DND-41 (cell line): Measurements from ENCODE around the gene FTO.
A peak's percentile ranks its signal among the peaks of the same experiment; 100 is the strongest.

Source experiments
- ATAC-seq: fragments of 200-7000 bp; cut with Tn5 transposase; 3 replicates; pipeline ENCODE4 v1.9.1; 2021; ENCODE audit warnings: low read depth; ENCODE audit not compliant: insufficient read depth
- DNase-seq: peaks from one replicate; pipeline ENCODE4 v3.0.0-alpha.2; 2020
- H2AFZ ChIP-seq: 2 replicates; pipeline ENCODE4 v1.6.0; 2012; ENCODE audit warnings: low read depth, low read length
- H3K27ac ChIP-seq: 2 replicates; pipeline ENCODE4 v1.5.1; 2012; ENCODE audit warnings: low read length, inconsistent platforms
- H3K27me3 ChIP-seq: fragments of 200-600 bp; sonication (generic); 2 replicates; pipeline ENCODE4 v1.6.0; 2012; ENCODE audit warnings: low read length, mild to moderate bottlenecking, inconsistent platforms; ENCODE audit not compliant: insufficient read depth, poor library complexity
- H3K36me3 ChIP-seq: 2 replicates; pipeline ENCODE4 v1.5.1; 2012; ENCODE audit warnings: low read length, inconsistent platforms; ENCODE audit not compliant: insufficient read depth
- H3K4me1 ChIP-seq: 2 replicates; pipeline ENCODE4 v1.5.1; 2012; ENCODE audit warnings: mild to moderate bottlenecking, low read length; ENCODE audit not compliant: insufficient read depth
- H3K4me2 ChIP-seq: 2 replicates; pipeline ENCODE4 v1.6.0; 2012; ENCODE audit warnings: mild to moderate bottlenecking, moderate library complexity, low read length, inconsistent platforms; ENCODE audit not compliant: insufficient read depth
- H3K4me3 ChIP-seq, 2 experiments: fragments of 200-600 bp in 1 of 2; shearing (Covaris generic) in 1 of 2; 2 replicates each; pipeline ENCODE4 v1.5.1; 2012 to 2016; ENCODE audit warnings: inconsistent platforms in 2 of 2, low read length in 2 of 2, mild to moderate bottlenecking in 2 of 2, low read depth in 1 of 2, moderate library complexity in 1 of 2
- H3K79me2 ChIP-seq: 2 replicates; pipeline ENCODE4 v1.6.0; 2012; ENCODE audit warnings: low read length, inconsistent platforms; ENCODE audit not compliant: insufficient read depth
- H3K9ac ChIP-seq: 2 replicates; pipeline ENCODE4 v1.6.0; 2012; ENCODE audit warnings: low read depth, mild to moderate bottlenecking, inconsistent platforms, low read length, moderate library complexity
- H3K9me3 ChIP-seq: 2 replicates; pipeline ENCODE4 v1.5.1; 2012; ENCODE audit warnings: low read length, moderate library complexity, mild to moderate bottlenecking, inconsistent platforms; ENCODE audit not compliant: insufficient read depth, severe bottlenecking
- H4K20me1 ChIP-seq: 2 replicates; pipeline ENCODE4 v1.6.0; 2012; ENCODE audit warnings: low read length; ENCODE audit not compliant: insufficient read depth
- CTCF ChIP-seq: IDR thresholded peaks from 2 replicates; pipeline ENCODE4 v1.5.1; 2012; ENCODE audit warnings: borderline replicate concordance, low read length, moderate library complexity, mild to moderate bottlenecking; ENCODE audit not compliant: poor library complexity, severe bottlenecking; ENCODE audit errors: extremely low read depth
- EZH2 ChIP-seq: IDR thresholded peaks from 3 replicates; pipeline ENCODE4 v1.6.1; 2012; ENCODE audit warnings: borderline replicate concordance, low read depth, mild to moderate bottlenecking, moderate library complexity, low read length, inconsistent platforms; ENCODE audit not compliant: severe bottlenecking

Gene FTO

GRCh38 chr16:54076006-54076504 is 372.1 kb downstream of the FTO start:
- ATAC-seq: no peak
- H3K79me2 ChIP-seq: no peaks in the 10 kb centered on the region
- no peak overlapping the region for H3K9ac ChIP-seq
- H3K9me3 ChIP-seq: no peaks in the 10 kb centered on the region
- no peaks in the 10 kb centered on the region for H3K27me3 ChIP-seq
- no peak overlapping the region for H2AFZ ChIP-seq
- no peak overlapping the region for H3K27ac ChIP-seq
- no peak for TF ChIP-seq EZH2
- TF ChIP-seq CTCF: no peak
- no peak overlapping the region for H3K4me2 ChIP-seq
- DNase-seq: no peak
- H3K36me3 ChIP-seq: no peaks in the 10 kb centered on the region
- H3K4me3 ChIP-seq: no peak overlapping the region
- no peaks in the 10 kb centered on the region for H4K20me1 ChIP-seq
- peaks cover 29% of the 10 kb centered on the region for H3K4me1 ChIP-seq

GRCh38 chr16:54077050-54077821 is 373.3 kb downstream of the FTO start:
- Histone ChIP-seq H3K4me3 (no peak overlapping the region), H3K4me2 (no peak overlapping the region)

GRCh38 chr16:54080524-54081008 is 376.6 kb downstream of the FTO start:
- TF ChIP-seq EZH2 (no peak), CTCF (no peak)
- H4K20me1 ChIP-seq: no peaks in the 10 kb centered on the region
- peaks cover 11% of the 10 kb centered on the region for H3K4me1 ChIP-seq
- H2AFZ ChIP-seq: no peak overlapping the region
- no peak for DNase-seq
- no peak for ATAC-seq
- no peaks in the 10 kb centered on the region for H3K27me3 ChIP-seq
- no peaks in the 10 kb centered on the region for H3K79me2 ChIP-seq
- H3K9me3 ChIP-seq: no peaks in the 10 kb centered on the region
- no peak overlapping the region for H3K4me3 ChIP-seq
- H3K4me2 ChIP-seq: no peak overlapping the region
- H3K27ac ChIP-seq: no peak overlapping the region; the same call in 1 of the 2 replicates
- H3K9ac ChIP-seq: no peak overlapping the region
- no peaks in the 10 kb centered on the region for H3K36me3 ChIP-seq

More at GRCh38 chr16:54077050-54077821, 373.3 kb downstream of the FTO start:
- DNase-seq (peak; percentile 12), ATAC-seq (peak; percentile 37; the same call in 2 of the 3 replicates)
- Histone ChIP-seq H3K36me3 (no peaks in the 10 kb centered on the region), H4K20me1 (no peaks in the 10 kb centered on the region), H3K9me3 (no peaks in the 10 kb centered on the region), H3K9ac (no peak overlapping the region), H3K27ac (0 out of 2 replicates have a peak overlapping the region, but pooled peaks have one; percentile 0), H3K4me1 (peaks cover 24% of the 10 kb centered on the region), H2AFZ (no peak overlapping the region), H3K79me2 (no peaks in the 10 kb centered on the region), H3K27me3 (no peaks in the 10 kb centered on the region)
- TF ChIP-seq CTCF: no peak
